H54 (cell line): ENCODE measurements around the gene TTC12.

Source experiments
- DNase-seq: peaks from one replicate; pipeline ENCODE4 v3.0.0; 2011; ENCODE audit warnings: low spot score, mixed read lengths; ENCODE audit not compliant: insufficient read length
- FAIRE-seq: peaks from 3 replicates; lab custom pipeline; 2011; peaks lifted over from hg19 to GRCh38; lab: Jason Lieb, UNC
- POLR2A ChIP-seq: IDR thresholded peaks from 2 replicates; pipeline ENCODE4 v1.6.1; 2011; ENCODE audit warnings: low read depth, mild to moderate bottlenecking, low read length

Gene TTC12, protein sequence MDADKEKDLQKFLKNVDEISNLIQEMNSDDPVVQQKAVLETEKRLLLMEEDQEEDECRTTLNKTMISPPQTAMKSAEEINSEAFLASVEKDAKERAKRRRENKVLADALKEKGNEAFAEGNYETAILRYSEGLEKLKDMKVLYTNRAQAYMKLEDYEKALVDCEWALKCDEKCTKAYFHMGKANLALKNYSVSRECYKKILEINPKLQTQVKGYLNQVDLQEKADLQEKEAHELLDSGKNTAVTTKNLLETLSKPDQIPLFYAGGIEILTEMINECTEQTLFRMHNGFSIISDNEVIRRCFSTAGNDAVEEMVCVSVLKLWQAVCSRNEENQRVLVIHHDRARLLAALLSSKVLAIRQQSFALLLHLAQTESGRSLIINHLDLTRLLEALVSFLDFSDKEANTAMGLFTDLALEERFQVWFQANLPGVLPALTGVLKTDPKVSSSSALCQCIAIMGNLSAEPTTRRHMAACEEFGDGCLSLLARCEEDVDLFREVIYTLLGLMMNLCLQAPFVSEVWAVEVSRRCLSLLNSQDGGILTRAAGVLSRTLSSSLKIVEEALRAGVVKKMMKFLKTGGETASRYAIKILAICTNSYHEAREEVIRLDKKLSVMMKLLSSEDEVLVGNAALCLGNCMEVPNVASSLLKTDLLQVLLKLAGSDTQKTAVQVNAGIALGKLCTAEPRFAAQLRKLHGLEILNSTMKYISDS

GRCh38 chr11:113314389-113315301, at the start of gene TTC12:
TTC12 (plus strand) TSS chr11:113314583; CDS start chr11:113316258, 1,675 bp downstream.
- DNase-seq (peak; percentile 52), FAIRE-seq (no peak)
- TF ChIP-seq POLR2A, result peak; percentile 26

GRCh38 chr11:113265362-113265761, 49.0 kb upstream of the TTC12 start:
- FAIRE-seq (no peak), DNase-seq (no peak)
- no peak for TF ChIP-seq POLR2A

DNA sequence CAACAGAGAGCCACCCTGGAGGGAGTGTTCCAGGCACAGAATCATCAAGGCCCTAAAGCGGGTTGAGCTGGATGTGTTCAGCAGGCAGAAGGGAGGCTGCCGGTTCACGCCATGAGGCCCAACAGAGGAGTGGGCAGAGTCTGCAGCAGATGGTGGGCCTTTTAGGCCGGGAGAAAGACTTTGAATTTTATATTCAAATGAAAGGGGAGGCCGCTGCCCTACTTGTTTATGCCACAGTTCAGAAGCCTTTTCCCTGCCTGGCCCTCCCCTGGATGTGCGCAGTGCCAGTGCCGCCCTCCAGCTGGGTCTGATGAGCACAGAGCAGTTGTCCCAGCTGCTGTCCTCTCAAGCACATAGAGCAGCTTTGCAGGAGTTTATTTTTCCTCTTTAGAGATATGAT, 46.9 kb upstream of the TTC12 start:
- FAIRE-seq (no peak), DNase-seq (no peak)
- no peak for TF ChIP-seq POLR2A

DNA sequence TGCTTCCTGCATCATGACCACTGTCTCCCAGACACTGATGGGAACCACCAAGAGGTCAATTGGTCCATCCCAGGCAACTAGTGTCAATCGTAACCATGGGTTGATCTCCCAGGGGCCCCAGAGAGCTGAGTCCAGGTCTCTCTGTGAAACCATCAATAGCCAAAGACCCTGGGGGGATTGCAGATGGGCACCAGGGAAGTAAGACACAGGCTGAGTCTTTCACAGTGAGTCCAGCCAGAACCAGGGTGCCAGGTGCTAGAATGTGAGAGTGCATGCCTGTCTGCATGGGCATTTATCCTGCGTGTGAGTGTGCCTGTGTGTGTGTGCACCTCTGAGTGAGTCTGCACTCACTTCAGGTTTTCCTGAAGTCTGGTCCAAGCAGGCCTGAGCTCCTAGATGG, 45.3 kb upstream of the TTC12 start:
- DNase-seq, result no peak
- FAIRE-seq, result no peak
- TF ChIP-seq POLR2A, result no peak

DNA sequence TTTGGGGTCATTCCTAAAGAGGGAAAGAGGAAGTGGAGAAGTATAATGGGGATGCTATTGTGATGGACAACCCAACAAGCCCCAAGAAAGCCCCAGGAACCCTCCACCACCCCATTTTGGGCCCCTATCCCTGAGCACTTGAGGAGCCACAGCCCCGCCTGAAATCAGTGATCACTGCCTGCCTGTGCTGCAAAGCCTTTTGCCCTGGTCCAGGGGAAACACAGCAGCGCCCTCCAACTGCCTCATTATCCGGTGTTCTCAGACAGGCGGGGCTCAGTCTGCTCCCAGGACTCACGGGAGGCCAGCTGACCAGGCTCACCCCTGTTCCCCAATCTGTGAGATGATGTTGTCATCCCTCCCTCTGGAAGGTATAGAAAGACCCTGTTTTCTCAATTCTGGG, 44.7 kb upstream of the TTC12 start:
- FAIRE-seq, result no peak
- DNase-seq, result no peak
- TF ChIP-seq POLR2A, result no peak

GRCh38 chr11:113270080-113270479, 44.3 kb upstream of the TTC12 start:
- no peak for FAIRE-seq
- TF ChIP-seq POLR2A, result no peak
- no peak for DNase-seq

DNA sequence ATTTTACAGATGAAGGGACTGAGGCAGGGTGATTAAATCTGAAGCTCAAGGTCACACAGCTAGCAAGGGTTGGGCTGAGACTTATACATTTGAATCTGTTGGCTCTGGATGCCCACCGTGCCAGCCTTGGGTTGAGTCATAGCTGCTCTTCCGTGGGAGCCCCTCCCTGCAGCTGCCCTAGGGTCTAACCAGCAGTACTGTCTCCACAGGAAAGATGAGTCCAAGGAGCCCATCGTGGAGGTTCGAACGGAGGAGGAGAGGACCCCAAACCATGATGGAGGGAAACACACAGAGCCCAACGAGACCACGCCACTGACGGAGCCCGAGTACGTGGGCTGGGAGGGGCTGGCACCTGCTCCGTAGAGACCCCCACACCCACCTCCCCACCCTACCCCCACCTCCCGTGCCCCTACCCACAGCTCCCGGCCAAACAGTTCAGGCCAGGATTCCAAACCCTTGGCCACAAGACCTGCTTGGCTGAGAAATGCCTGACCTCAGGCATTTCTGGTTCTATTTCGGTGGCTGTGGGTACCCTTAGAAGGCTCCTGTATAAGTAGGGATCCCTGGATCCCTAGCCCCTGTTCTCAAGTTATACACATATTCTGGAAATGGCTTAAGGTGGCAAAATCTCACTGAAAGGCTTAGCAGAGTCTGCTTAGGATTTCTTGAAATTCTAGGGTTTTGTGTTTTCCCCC, 42.7 kb upstream of the TTC12 start:
- TF ChIP-seq POLR2A, result no peak
- DNase-seq, result no peak
- no peak for FAIRE-seq

GRCh38 chr11:113272281-113272680, 42.1 kb upstream of the TTC12 start:
- no peak for DNase-seq
- TF ChIP-seq POLR2A, result no peak
- no peak for FAIRE-seq

DNA sequence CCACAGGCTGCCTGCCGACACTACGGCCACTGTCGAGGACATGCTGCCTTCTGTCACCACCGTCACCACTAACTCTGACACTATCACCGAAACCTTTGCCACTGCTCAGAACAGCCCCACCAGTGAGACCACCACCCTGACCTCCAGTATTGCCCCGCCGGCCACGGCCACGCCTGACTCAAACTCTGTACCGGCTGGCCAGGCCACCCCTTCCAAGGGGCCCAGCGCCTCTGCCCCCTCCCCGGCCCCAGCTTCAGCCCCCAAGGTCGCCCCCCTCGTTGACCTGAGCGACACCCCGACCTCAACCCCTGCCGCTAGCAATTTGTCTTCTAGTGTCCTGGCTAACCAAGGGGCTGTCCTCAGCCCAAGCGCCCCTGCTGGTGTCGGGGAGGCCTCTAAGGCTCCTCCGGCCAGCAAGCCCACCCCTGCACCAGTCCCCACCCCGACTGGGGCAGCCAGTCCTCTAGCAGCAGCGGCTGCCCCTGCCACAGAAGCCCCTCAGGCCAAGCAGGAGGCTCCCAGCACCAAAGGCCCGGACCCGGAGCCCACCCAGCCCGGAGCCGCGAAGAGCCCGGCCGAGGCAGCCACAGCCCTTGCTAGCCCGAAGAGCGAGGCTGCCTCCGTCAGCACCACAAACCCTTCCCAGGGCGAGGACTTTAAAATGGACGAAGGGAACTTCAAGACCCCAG, 41.3 kb upstream of the TTC12 start:
- DNase-seq (no peak), FAIRE-seq (no peak)
- no peak for TF ChIP-seq POLR2A

- DNase-seq, result no peak
- no peak for TF ChIP-seq POLR2A
These were observed 40.7 kb upstream of the TTC12 start for GRCh38 chr11:113273720-113274119.

GRCh38 chr11:113274713-113275582, 39.4 kb upstream of the TTC12 start:
- no peak for FAIRE-seq
- TF ChIP-seq POLR2A, result no peak

More at GRCh38 chr11:113273720-113274119, 40.7 kb upstream of the TTC12 start:
- FAIRE-seq, result no peak

GRCh38 chr11:113275602-113276001, 38.8 kb upstream of the TTC12 start:
- no peak for TF ChIP-seq POLR2A
- no peak for FAIRE-seq

More at GRCh38 chr11:113274713-113275582, 39.4 kb upstream of the TTC12 start:
- peak; percentile 12 for DNase-seq

More at GRCh38 chr11:113275602-113276001, 38.8 kb upstream of the TTC12 start:
- DNase-seq, result no peak
